Loucy (cell line): ENCODE results near the gene NOL6.

ENCODE experiments used
- H2AFZ ChIP-seq: fragments of 200-600 bp; sonication (generic); 2 replicates; pipeline ENCODE4 v1.6.0; 2016; ENCODE audit warnings: antibody characterized with exemption, mild to moderate bottlenecking, low read length, moderate library complexity
- H3F3A ChIP-seq: fragments of 200-600 bp; 2 replicates; pipeline ENCODE4 v1.6.0; 2016; ENCODE audit warnings: antibody characterized with exemption, low read depth, mild to moderate bottlenecking
- H3K27me3 ChIP-seq: fragments of 200-600 bp; sonication (generic); 2 replicates; pipeline ENCODE4 v1.6.1; 2014; ENCODE audit warnings: low read length, mild to moderate bottlenecking; ENCODE audit not compliant: insufficient read depth, poor library complexity, severe bottlenecking
- H3K36me3 ChIP-seq: fragments of 200-600 bp; sonication (generic); 2 replicates; pipeline ENCODE4 v1.6.1; 2016; ENCODE audit warnings: low read length; ENCODE audit not compliant: insufficient read depth
- H3K4me1 ChIP-seq: fragments of 200-600 bp; sonication (generic); 2 replicates; pipeline ENCODE4 v1.5.1; 2014; ENCODE audit warnings: low read length, mild to moderate bottlenecking; ENCODE audit not compliant: insufficient read depth, poor library complexity, severe bottlenecking
- H3K4me2 ChIP-seq: fragments of 200-600 bp; sonication (generic); 2 replicates; pipeline ENCODE4 v1.6.0; 2014; ENCODE audit warnings: antibody characterized with exemption, low read length, low read depth, mild to moderate bottlenecking; ENCODE audit not compliant: poor library complexity, severe bottlenecking
- H3K4me3 ChIP-seq: fragments of 200-600 bp; sonication (generic); 2 replicates; pipeline ENCODE4 v1.5.1; 2014; ENCODE audit warnings: low read length, mild to moderate bottlenecking, mixed read lengths; ENCODE audit not compliant: poor library complexity, severe bottlenecking
- H3K79me2 ChIP-seq: fragments of 200-600 bp; sonication (generic); 2 replicates; pipeline ENCODE4 v1.6.1; 2014; ENCODE audit warnings: low read length; ENCODE audit not compliant: insufficient read depth
- H3K9ac ChIP-seq: fragments of 200-600 bp; sonication (generic); 2 replicates; pipeline ENCODE4 v1.6.0; 2014; ENCODE audit warnings: mild to moderate bottlenecking, low read depth, low read length, moderate library complexity; ENCODE audit not compliant: poor library complexity, severe bottlenecking
- H3K9me2 ChIP-seq: fragments of 200-600 bp; sonication (generic); replicated peaks from 2 replicates; pipeline ENCODE4 v1.6.1; 2016; ENCODE audit warnings: low read depth, low read length, mixed read lengths
- H3K9me3 ChIP-seq: fragments of 200-600 bp; sonication (generic); 2 replicates; pipeline ENCODE4 v1.6.1; 2014; ENCODE audit warnings: mild to moderate bottlenecking, antibody characterized with exemption, low read length, low read depth; ENCODE audit not compliant: insufficient read depth
- H4K20me1 ChIP-seq: fragments of 200-600 bp; sonication (generic); 2 replicates; pipeline ENCODE4 v1.6.0; 2014; ENCODE audit warnings: antibody characterized with exemption, low read length, mild to moderate bottlenecking; ENCODE audit not compliant: insufficient read depth, poor library complexity, severe bottlenecking
- EZH2phosphoT487 ChIP-seq: fragments of 200-600 bp; IDR thresholded peaks from 2 replicates; pipeline ENCODE4 v1.6.1; 2018; ENCODE audit warnings: antibody characterized with exemption, mild to moderate bottlenecking, moderate library complexity, borderline replicate concordance
- TF ChIP-seq, protein P1 (sequence below): fragments of 200-600 bp; sonication (generic); conservative IDR thresholded peaks from 2 replicates; pipeline ENCODE4 v1.5.1; 2014; ENCODE audit warnings: mild to moderate bottlenecking, antibody characterized with exemption, low read length

Gene NOL6

DNA sequence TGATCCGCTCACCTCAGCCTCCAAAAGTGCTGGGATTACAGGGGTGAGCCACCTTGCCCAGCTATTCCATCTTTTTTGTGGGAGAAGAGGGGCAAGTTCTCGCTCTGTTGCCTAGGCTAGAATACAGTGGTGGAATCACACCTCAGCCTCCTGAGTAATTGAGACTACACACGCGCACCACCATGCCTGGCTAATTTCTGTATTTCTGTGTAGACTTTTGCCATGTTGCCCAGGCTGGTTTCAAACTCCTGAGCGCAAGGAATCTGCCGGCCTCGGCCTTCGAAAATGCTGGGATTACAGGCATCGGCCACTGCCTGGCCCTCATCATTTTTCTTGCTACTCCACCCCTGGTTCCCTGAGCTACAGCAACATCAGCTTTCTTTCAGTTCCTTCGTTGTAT is 2.8 kb upstream of the NOL6 start:
- TF ChIP-seq, protein P1, sequence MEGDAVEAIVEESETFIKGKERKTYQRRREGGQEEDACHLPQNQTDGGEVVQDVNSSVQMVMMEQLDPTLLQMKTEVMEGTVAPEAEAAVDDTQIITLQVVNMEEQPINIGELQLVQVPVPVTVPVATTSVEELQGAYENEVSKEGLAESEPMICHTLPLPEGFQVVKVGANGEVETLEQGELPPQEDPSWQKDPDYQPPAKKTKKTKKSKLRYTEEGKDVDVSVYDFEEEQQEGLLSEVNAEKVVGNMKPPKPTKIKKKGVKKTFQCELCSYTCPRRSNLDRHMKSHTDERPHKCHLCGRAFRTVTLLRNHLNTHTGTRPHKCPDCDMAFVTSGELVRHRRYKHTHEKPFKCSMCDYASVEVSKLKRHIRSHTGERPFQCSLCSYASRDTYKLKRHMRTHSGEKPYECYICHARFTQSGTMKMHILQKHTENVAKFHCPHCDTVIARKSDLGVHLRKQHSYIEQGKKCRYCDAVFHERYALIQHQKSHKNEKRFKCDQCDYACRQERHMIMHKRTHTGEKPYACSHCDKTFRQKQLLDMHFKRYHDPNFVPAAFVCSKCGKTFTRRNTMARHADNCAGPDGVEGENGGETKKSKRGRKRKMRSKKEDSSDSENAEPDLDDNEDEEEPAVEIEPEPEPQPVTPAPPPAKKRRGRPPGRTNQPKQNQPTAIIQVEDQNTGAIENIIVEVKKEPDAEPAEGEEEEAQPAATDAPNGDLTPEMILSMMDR = no peak
- no peak for TF ChIP-seq EZH2phosphoT487

DNA sequence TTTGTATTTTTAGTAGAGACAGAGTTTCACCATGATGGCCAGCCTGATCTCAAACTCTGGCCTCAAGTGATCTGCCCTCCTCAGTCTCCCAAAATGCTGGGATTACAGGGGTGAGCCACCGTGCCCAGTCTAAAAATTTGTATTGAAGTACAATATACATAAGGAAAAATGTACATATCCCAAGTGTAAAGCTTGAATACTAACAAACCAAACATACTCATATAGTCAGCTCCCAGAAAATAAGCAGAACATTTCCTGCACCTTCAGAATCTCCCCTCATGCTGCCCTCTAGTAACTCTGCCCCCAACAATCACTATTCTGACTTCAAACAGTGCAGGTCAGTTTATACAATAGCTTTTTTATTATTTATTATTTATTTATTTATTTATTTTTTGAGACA is 1.6 kb upstream of the NOL6 start:
- no peak overlapping the region for H3K4me3 ChIP-seq
- H3K9me2 ChIP-seq = no peaks in the 10 kb centered on the region
- no peaks in the 10 kb centered on the region for H3K27me3 ChIP-seq
- H3K79me2 ChIP-seq = peaks cover 32% of the 10 kb centered on the region
- H3K4me1 ChIP-seq = peaks cover 12% of the 10 kb centered on the region
- peaks cover 16% of the 10 kb centered on the region; the same call in 1 of the 2 replicates for H3K36me3 ChIP-seq
- H4K20me1 ChIP-seq = peaks cover 16% of the 10 kb centered on the region
- H3F3A ChIP-seq = no peaks in the 10 kb centered on the region
- no peak overlapping the region for H3K9ac ChIP-seq
- H2AFZ ChIP-seq = no peak overlapping the region
- H3K4me2 ChIP-seq = no peak overlapping the region
- no peaks in the 10 kb centered on the region for H3K9me3 ChIP-seq
- TF ChIP-seq EZH2phosphoT487 = no peak
- TF ChIP-seq, protein P1 = no peak

More for the DNA sequence above, 2.8 kb upstream of the NOL6 start:
- Histone ChIP-seq H3K36me3 (peaks cover 9% of the 10 kb centered on the region; the same call in 1 of the 2 replicates), H3K4me1 (peaks cover 12% of the 10 kb centered on the region), H3K4me2 (no peak overlapping the region), H3K9me3 (no peaks in the 10 kb centered on the region), H3K9me2 (no peaks in the 10 kb centered on the region), H2AFZ (no peak overlapping the region), H3F3A (no peaks in the 10 kb centered on the region), H4K20me1 (peaks cover 16% of the 10 kb centered on the region), H3K79me2 (peaks cover 27% of the 10 kb centered on the region), H3K4me3 (no peak overlapping the region), H3K27me3 (no peaks in the 10 kb centered on the region), H3K9ac (no peak overlapping the region)

DNA sequence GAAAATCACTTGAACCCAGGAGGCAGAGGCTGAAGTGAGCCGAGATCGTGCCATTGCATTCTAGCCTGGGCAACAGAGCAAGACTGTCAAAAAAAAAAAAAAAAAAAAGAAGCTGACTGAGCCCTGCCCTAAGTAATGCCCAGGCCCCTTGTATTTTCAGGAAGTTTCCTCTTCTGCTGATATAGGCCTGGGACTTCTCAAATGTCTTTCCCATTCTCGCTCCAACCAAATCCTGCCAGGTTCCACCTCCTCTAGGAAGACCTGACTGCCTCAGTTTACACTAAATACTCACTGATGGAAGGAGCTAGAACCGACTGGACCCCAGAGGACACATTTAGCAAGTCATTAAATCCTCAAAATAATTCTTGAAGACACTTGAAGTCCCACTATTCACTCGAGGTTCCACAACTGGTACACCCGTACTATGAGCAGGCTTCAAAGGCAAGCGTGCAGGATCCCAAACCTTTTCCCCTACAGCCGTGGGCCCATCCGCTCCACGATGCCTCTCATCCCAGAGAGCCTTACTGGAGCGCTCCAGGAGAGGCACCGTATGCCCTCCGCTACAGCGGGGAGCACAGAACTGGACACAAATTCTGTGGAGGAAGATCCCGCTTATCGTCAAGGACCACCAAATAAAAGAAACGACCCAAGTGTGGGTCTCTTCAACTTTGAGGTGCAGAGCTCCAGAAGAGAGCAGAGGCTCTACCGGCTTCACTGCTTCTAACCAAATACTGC is 676 bp downstream of the NOL6 start:
- Histone ChIP-seq H3K36me3 (peaks cover 33% of the 10 kb centered on the region; the same call in 1 of the 2 replicates), H3K4me3 (peak overlapping the region; percentile 84), H3K27me3 (no peaks in the 10 kb centered on the region), H3K79me2 (peaks cover 32% of the 10 kb centered on the region), H3K4me1 (peaks cover 12% of the 10 kb centered on the region), H3K9ac (peak overlapping the region; percentile 78), H3K4me2 (peak overlapping the region; percentile 97), H3K9me3 (no peaks in the 10 kb centered on the region), H2AFZ (no peak overlapping the region), H3F3A (no peaks in the 10 kb centered on the region), H3K9me2 (no peaks in the 10 kb centered on the region), H4K20me1 (peaks cover 16% of the 10 kb centered on the region)
- TF ChIP-seq, protein P1 = no peak
- TF ChIP-seq EZH2phosphoT487 = no peak
